Measurements from ENCODE around the gene ZNF3.

The ZNF3 gene

GRCh38 chr7:100127866-100128636 lies 46.5 kb upstream of the ZNF3 start:
- DNase-seq (ENCODE audit: low read depth in 1 of 2, low spot score in 1 of 2), result no peak
- peak overlapping the region; percentile 83 for H3K4me3 ChIP-seq (replicated peaks; ENCODE audit: insufficient read depth, low read length)
- peak overlapping the region; percentile 96 for H3K27ac ChIP-seq (replicated peaks)
- no peaks in the 10 kb centered on the region for H3K27me3 ChIP-seq (ENCODE audit: insufficient read depth, poor library complexity, severe bottlenecking)
- TF ChIP-seq, protein P1, sequence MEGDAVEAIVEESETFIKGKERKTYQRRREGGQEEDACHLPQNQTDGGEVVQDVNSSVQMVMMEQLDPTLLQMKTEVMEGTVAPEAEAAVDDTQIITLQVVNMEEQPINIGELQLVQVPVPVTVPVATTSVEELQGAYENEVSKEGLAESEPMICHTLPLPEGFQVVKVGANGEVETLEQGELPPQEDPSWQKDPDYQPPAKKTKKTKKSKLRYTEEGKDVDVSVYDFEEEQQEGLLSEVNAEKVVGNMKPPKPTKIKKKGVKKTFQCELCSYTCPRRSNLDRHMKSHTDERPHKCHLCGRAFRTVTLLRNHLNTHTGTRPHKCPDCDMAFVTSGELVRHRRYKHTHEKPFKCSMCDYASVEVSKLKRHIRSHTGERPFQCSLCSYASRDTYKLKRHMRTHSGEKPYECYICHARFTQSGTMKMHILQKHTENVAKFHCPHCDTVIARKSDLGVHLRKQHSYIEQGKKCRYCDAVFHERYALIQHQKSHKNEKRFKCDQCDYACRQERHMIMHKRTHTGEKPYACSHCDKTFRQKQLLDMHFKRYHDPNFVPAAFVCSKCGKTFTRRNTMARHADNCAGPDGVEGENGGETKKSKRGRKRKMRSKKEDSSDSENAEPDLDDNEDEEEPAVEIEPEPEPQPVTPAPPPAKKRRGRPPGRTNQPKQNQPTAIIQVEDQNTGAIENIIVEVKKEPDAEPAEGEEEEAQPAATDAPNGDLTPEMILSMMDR (IDR thresholded peaks at IDR 0.05; ENCODE audit: insufficient read depth, low read length), result no peak
- TF ChIP-seq GABPA (IDR thresholded peaks at IDR 0.05; ENCODE audit: low read depth) (no peak), POLR2AphosphoS5 (IDR thresholded peaks at IDR 0.05; ENCODE audit: low read depth) (no peak), REST (IDR thresholded peaks at IDR 0.05; ENCODE audit: insufficient replicate concordance, low read depth) (no peak), SPI1 (IDR thresholded peaks at IDR 0.05; ENCODE audit: borderline replicate concordance, low read depth) (no peak)

- peak within 1 kb of the TSS; percentile 83 for H3K4me3 ChIP-seq (replicated peaks; ENCODE audit: insufficient read depth, low read length)
- TF ChIP-seq POLR2AphosphoS5 (IDR thresholded peaks at IDR 0.05; ENCODE audit: low read depth), result peak; percentile 84
- TF ChIP-seq, protein P1 (IDR thresholded peaks at IDR 0.05; ENCODE audit: insufficient read depth, low read length), result no peak
- peak; percentile 35; the same call in 1 of the 2 replicates for TF ChIP-seq GABPA (IDR thresholded peaks at IDR 0.05; ENCODE audit: low read depth)
- peak; percentile 66 for TF ChIP-seq REST (IDR thresholded peaks at IDR 0.05; ENCODE audit: insufficient replicate concordance, low read depth)
- TF ChIP-seq SPI1 (IDR thresholded peaks at IDR 0.05; ENCODE audit: borderline replicate concordance, low read depth), result no peak
Observed at GRCh38 chr7:100126931-100127865, 45.7 kb upstream of the ZNF3 start, which contains the start of gene MBLAC1. TSS of gene MBLAC1 (plus strand) at chr7:100126967. CDS start at chr7:100127396, 429 bp downstream.

GRCh38 chr7:100126239-100126930 lies 44.9 kb upstream of the ZNF3 start:
- H3K4me3 ChIP-seq (replicated peaks; ENCODE audit: insufficient read depth, low read length), result peak overlapping the region; percentile 83
- peak overlapping the region; percentile 96 for H3K27ac ChIP-seq (replicated peaks)
- peak in 1 of 2 experiments; percentile 47 for DNase-seq (ENCODE audit: low read depth in 1 of 2, low spot score in 1 of 2)
- H3K27me3 ChIP-seq (ENCODE audit: insufficient read depth, poor library complexity, severe bottlenecking), result no peaks in the 10 kb centered on the region
- no peak for TF ChIP-seq REST (IDR thresholded peaks at IDR 0.05; ENCODE audit: insufficient replicate concordance, low read depth)
- TF ChIP-seq, protein P1 (IDR thresholded peaks at IDR 0.05; ENCODE audit: insufficient read depth, low read length), result no peak
- TF ChIP-seq GABPA (IDR thresholded peaks at IDR 0.05; ENCODE audit: low read depth), result no peak
- no peak for TF ChIP-seq SPI1 (IDR thresholded peaks at IDR 0.05; ENCODE audit: borderline replicate concordance, low read depth)
- no peak for TF ChIP-seq POLR2AphosphoS5 (IDR thresholded peaks at IDR 0.05; ENCODE audit: low read depth)

More at GRCh38 chr7:100126931-100127865, 45.7 kb upstream of the ZNF3 start, which contains the start of gene MBLAC1:
- H3K27me3 ChIP-seq (ENCODE audit: insufficient read depth, poor library complexity, severe bottlenecking), result no peaks in the 10 kb centered on the region
- peak; percentile 90 to 92 for DNase-seq (ENCODE audit: low read depth in 1 of 2, low spot score in 1 of 2)
- peak within 1 kb of the TSS; percentile 96 for H3K27ac ChIP-seq (replicated peaks)
